IPS-18c (cell line): ENCODE data around the gene CUX1.
"Not testable (repeated sequence)": the region's sequence is repeated elsewhere in the genome, so short reads cannot be mapped to it uniquely, and the experiment has no call there.

Experiments used
- H3K4me3 ChIP-seq: 2 replicates; pipeline ENCODE4 v1.7.0; 2013; ENCODE audit warnings: low read depth, mild to moderate bottlenecking, low read length, moderate library complexity; ENCODE audit not compliant: insufficient read depth
- H3K9me3 ChIP-seq: one replicate; pipeline ENCODE4 v1.6.1; 2013; ENCODE audit warnings: mild to moderate bottlenecking, low read length, moderate library complexity; ENCODE audit not compliant: control insufficient read depth, insufficient read depth

CUX1 gene

DNA sequence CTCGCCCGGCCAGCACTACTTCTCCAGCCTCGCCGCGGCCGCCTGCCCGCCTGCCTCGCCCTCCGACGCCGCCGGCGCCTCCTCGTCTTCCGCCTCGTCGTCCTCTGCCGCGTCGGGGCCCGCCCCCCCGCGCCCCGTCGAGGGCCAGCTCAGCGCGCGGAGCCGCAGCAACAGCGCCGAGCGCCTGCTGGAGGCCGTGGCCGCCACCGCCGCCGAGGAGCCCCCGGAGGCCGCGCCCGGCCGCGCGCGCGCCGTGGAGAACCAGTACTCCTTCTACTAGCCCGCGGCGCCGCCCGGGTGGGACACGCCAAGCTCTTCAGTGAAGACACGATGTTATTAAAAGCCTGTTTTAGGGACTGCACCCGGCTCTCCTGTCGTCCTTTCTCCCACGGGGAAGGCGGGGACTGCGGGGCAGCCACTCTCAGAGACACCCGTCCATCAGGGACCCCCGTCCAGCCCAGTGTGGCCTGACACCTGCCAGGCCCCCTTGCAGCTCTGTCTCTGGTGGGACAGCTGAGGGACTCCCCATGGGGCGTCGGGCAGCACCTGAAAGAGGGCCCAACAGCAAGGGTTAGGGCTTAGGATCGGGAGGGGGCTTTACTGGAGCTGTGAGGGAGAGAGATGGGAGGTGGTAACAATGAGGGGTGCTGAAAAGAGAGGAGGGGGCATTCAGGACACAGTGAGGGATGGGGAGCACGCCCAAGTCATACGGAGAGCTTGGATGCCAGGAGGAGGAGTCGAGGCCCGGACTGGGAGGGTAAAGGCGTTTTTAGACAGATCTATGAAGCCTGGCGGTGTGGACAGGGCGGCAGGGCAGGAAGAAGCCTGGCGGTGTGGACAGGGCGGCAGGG is 504.1 kb downstream of the CUX1 start:
- H3K4me3 ChIP-seq, result no peak overlapping the region
- H3K9me3 ChIP-seq, result no peaks in the 10 kb centered on the region

DNA sequence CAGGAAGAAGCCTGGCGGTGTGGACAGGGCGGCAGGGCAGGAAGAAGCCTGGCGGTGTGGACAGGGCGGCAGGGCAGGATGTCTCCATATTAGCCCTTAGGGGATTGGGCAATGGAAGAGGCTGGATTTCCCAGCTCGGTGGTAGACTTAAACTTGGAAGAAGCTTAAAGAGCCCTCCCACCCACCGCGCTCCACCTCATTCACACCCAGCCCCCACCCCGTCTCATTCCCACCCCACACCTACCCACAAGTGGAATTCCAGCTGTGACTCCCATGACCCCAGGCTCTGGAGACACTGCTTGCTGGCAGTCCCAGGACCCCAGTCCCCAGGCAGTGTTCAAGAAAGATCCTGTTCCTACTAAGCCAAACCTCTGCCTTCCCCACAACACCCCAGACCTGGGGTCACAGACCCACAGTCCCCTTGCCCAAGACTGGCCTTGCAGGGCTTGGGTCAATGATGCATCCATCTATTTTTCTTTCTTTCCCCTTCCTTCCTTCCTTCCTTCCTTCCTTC is 504.8 kb downstream of the CUX1 start:
- Histone ChIP-seq H3K9me3 (no peaks in the 10 kb centered on the region), H3K4me3 (no peak overlapping the region)

DNA sequence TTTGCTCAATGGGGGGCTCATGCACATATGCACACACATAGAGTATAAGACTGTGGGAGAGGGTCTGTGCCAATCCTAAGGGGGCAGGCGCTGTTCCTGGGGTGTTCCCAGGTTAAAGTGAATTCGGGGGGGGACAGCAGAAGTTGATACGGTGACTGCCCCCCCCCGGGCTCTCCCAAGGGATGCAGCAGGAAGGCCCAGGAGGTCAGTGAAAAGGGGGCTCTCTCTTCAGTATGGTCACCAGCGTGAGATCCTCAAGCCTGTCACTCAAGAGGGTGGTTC is 506.4 kb downstream of the CUX1 start:
- no peaks in the 10 kb centered on the region for H3K9me3 ChIP-seq
- no peak overlapping the region for H3K4me3 ChIP-seq

DNA sequence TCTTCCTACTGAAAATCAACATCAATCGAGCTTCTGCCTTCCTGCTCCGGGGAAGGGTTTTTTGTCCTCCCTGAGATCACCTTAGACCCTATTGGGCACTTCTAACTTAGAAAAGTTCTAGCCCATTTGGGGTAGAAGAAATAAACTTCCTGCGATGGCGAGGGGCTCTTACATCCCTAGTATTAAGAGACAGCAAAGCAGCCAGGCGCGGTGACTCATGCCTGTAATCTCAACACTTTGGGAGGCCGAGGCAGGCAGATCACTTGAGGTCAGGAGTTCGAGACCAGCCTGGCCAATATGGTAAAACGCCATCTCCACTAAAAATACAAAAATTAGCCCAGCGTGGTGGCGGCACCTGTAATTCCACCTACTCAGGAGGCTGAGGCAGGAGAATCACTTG is 507.7 kb downstream of the CUX1 start:
- H3K9me3 ChIP-seq, H3K4me3 ChIP-seq: not testable (repeated sequence)

DNA sequence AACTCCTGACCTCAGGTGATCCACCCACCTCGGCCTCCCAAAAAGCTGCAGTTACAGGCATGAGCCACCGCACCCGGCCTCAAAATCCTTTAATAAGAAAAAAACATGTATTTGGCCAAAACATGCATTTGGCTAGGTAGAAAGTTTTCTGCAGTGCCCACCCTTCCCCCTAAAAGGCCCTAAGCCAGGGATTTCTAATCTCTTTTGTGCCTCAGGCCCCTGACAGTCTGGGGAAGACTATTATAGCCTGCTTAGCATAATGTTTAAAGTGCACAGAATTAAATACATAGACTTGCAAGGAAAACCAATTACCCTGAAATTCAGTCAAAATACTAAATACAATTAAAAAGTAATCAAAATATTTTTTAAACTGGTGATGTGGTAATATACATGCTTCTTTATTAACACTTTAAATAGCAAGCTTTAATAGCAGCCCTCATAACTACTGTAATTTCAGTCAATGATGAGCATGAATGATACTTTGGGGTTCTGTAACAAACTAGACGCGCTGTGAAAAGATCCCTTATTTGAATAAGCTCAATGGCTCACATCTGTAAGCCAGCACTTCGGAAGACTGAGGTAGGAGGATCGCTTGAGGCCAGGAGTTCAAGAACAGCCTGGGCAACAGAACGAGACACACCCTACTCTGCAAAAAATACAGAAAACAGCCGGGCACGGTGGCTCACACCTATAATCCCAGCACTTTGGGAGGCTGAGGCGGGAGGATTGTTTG is 508.9 kb downstream of the CUX1 start:
- no peak overlapping the region for H3K4me3 ChIP-seq

DNA sequence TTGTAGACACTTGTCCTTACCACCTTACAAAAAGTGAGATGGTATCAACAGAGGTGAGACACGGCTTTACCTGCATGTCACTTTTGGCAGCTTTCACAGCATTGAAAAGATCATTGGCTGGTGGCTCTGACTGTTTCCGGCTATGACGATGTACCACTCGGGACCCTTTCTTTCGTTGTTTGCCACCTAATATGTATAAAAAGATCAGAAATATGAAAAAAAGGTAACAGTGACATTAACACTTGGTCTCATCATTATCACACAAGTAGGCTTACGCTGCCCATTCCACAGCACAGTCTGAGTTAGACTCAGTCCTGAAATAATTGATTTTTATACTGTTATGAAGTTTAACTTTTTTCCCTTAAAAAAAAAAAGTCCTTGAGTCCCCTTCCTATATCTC is 509.8 kb downstream of the CUX1 start:
- not testable (repeated sequence) for H3K4me3 ChIP-seq

More for the DNA sequence above, 508.9 kb downstream of the CUX1 start:
- no peaks in the 10 kb centered on the region for H3K9me3 ChIP-seq

DNA sequence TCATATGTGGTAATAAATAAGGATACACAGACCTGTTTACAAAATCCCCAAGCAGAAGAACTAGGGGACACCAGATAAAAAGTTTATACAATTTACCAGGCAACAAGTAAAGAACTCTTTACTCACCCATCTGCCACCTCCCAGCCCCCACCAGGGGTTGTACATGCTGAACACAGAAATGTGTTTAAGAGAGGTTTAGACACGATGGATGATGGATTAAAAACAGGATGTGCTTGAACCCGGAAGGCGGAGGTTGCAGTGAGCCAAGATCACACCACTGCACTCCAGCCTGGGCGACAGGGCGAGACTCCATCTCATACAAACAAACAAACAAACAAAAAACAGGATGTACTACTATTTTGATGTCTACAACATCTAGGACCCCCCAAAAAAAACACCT is 511.4 kb downstream of the CUX1 start:
- not testable (repeated sequence) for H3K9me3 ChIP-seq, H3K4me3 ChIP-seq

More for the DNA sequence above, 509.8 kb downstream of the CUX1 start:
- H3K9me3 ChIP-seq, result not testable (repeated sequence)

DNA sequence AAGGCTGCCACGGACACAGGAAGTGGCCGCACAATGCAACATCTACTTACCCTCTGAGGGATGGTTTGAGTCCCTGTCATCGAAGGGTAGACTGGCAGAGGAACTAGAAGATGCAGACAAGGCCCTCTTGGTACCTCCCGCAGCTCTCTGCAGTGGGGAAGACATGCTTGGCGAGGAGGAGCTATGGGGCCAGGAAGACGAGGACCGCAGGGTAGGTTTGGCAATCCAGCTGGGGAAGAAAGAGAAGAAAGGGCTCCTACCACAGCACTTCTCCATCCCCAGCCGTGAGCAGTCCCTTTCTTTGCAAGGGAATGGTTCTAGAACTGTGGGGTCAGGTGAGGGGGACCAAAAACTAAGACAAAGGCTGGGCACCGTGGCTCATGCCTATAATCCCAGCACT is 511.9 kb downstream of the CUX1 start:
- H3K4me3 ChIP-seq, H3K9me3 ChIP-seq: not testable (repeated sequence)

DNA sequence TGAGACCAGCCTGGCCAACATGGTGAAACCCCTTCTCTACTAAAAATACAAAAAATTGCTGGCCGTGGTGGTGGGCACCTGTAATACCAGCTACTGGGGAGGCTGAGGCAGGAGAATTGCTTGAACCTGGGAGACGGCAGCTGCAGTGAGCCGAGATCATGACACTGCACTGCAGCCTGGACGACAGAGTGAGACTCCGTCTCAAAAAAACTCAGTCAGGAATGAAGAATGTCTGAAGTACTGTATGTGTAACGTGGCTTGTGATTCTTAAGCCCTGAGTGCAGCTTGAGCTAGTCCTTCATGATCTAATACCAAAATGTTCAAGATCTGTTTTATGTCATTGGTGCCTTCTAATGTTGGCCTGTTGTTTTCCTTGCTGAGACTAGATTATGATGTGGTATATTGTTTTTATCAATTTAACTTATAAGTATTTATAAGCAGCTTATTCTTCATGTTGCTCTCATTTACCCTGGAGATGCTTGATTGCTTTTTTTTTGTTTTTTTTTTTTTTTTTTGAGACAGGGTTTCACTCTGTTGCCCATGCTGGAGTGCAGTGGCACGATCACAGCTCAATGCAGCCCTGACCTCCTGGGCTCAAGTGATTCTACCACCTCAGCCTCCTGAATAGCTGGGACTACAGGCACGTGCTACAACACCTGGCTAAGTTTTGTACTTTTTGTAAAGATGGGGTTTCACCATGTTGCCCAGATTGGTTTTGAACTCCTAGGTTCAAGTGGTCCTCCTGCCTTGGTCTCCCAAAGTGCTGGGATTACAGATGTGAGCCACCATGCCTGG is 513.4 kb downstream of the CUX1 start:
- H3K9me3 ChIP-seq, H3K4me3 ChIP-seq: not testable (repeated sequence)
